ENCODE measurements around the gene SPATA21.
"Not testable (repeated sequence)": the region's sequence is repeated elsewhere in the genome, so short reads cannot be mapped to it uniquely, and the experiment has no call there.

SPATA21 gene

GRCh38 chr1:16436946-16437474 is at the start of gene SPATA21:
Gene SPATA21, minus strand, starts transcription at chr1:16437424. Its CDS starts 6,053 bp downstream, at chr1:16431371.
- DNase-seq = no peak

- DNase-seq = not testable (repeated sequence)
Measured at GRCh38 chr1:16487011-16487410, 49.8 kb upstream of the SPATA21 start.

DNA sequence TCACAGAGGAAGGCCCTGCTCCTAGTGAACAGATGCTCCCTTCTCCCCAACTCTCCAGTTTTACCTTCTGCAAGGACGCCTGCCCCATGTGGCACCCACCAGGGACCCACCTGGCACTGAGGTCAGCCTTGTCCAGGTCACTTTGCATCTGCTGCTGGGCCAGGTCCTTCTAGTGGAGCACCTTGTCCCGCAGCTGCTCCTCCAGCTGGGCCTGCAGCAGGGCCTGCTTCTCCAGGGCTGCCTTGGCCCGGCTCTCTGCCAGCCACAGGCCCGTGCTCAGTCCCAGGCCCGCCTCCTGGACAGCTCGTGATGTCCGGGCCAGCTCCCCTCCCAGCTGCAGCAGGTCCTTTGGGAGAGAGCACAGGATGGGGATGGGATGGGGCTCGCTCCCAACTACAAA is 49.1 kb upstream of the SPATA21 start:
- DNase-seq = not testable (repeated sequence)

DNA sequence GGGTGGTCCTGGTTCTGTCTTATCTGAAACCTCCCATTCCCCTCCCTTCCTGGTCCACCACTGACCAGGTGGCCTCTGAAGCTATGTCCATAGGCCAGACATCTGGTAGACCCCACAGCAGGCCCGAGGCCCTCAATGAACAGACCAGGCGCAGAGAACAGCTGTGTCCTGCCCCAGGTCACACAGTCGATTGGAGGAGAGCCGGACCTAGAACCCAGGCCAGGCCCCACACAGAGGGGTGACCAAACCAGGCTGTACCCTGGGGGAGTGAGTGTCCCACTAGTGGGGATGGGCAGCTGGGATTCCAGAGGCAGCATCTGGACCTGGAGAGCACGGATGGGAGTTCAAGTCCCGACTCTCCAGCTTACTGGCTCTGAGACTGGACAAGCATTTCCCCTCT is 47.7 kb upstream of the SPATA21 start:
- DNase-seq = no peak

- no peak for DNase-seq
Measured at GRCh38 chr1:16484501-16484835, 47.2 kb upstream of the SPATA21 start.

DNA sequence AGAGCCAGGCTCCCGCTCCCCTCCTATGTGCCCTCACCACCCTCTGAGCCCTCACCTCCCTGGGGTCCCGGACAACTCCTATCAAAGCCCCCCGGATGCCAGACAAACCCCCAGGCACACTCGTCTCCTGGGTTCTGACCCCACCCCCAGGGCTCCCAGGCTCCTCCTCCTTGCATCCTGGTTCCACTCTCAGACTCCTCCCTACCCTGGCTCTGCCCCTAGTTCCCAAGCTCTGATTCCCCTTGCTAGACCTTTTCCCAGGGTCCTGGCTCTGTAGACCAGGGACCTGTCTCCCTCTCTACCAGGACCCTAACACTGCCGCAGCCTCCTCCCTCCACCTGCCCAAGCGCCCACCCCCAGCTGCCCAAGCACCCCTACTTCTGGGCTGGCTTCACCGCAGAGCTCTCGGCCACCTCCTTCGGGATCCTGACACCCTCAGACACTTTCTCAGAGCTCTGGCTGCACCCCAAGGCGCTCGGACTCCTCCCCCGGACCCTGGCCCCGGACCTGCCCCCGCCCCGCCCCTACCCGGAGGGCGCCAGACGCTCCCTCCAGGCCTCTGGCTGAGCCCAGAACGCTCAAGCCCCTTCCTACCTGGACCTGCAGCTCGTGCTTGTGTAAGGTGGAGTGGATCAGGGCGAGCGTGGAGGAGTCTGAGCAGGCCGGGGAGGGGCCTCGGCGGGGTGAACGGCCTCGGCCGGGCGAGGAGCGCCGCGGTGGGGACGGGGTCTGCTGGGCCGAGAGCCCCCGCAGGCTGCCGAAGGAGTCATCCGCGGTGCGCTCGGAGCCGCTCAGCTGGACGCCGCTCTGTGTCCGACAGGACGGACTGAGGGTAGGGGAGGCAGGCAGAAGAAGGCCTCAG is 46.6 kb upstream of the SPATA21 start:
- DNase-seq = not testable (repeated sequence)

GRCh38 chr1:16483146-16483545 is 45.9 kb upstream of the SPATA21 start:
- not testable (repeated sequence) for DNase-seq

- no peak for DNase-seq
Measured at GRCh38 chr1:16478091-16478490, 40.9 kb upstream of the SPATA21 start.

- DNase-seq = not testable (repeated sequence)
Measured at GRCh38 chr1:16475771-16476770, 38.8 kb upstream of the SPATA21 start.

GRCh38 chr1:16474891-16475290 is 37.7 kb upstream of the SPATA21 start:
- DNase-seq = not testable (repeated sequence)

GRCh38 chr1:16474166-16474800 is 37.1 kb upstream of the SPATA21 start:
- DNase-seq = no peak

DNA sequence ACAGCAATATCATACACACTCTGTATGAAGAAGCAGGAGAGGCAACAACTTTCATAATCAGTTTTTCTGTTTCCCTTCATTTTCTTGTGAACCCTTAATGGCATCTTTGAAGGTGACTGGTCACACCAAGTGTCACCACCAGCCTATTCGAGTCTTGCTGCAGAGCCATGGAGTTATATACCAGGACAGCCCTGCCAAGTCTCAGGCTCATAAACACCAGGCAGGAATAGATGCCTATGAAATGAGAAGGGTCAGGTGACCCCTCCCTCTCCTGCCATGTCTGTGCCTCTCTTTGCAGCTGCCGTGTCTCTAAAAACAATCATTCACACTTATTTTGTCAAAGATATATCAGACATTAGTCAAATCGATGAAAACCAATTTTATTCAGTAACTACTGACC is 31.3 kb upstream of the SPATA21 start:
- no peak for DNase-seq

DNA sequence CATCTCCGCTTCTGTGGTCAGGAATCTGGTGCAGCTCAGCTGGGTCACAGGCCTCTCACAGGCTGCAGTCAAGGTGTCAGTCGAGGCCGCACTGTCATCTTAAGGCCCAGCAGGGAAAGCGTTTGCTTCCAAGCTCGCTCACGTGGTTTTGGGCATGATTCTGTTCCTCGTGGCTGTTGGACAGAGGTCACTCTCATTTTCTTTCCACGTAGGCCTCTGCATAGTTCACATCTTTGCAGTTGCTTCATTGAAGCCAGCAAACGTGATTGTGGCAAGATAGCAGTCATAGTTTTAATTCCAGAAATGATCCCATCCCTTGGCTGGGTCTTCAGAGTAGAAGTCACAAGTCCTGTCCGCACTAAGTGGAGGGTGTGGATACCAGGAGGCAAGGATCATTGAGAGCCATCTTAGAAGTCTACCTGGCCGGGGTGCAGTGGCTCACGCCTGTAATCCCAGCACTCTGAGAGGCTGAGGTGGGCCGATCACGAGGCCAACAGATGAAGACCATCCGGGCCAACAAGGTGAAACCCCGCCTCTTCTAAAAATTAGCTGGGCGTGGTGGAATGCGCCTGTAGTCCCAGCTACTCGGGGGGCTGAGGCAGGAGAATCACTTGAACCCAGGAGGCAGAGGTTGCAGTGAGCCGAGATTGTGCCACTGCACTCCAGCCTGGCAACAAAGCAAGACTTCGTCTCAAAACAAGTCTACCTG is 27.8 kb upstream of the SPATA21 start:
- DNase-seq = no peak

- DNase-seq = no peak
Measured at GRCh38 chr1:16462773-16463330, 25.6 kb upstream of the SPATA21 start.

DNA sequence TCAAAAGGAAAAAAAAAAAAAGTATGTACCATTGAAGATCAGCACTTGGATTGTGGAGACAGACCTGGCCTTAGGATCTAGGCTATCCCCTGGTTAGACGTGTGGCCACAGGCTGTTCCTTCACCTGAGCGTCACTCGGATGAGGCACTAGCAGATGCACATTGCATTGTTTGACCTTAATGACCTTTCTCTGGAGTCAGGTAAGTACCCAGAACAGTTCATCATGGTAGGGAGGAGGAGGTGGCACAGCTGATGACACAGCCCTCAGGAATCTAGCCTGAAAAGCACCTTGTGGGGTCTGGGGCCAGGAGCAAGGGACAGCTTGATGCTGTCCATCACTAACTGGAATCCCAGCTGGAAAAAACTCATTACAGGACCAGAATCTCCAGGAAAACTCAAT is 24.5 kb upstream of the SPATA21 start:
- DNase-seq = no peak

GRCh38 chr1:16459352-16459925 is 22.2 kb upstream of the SPATA21 start:
- no peak for DNase-seq

DNA sequence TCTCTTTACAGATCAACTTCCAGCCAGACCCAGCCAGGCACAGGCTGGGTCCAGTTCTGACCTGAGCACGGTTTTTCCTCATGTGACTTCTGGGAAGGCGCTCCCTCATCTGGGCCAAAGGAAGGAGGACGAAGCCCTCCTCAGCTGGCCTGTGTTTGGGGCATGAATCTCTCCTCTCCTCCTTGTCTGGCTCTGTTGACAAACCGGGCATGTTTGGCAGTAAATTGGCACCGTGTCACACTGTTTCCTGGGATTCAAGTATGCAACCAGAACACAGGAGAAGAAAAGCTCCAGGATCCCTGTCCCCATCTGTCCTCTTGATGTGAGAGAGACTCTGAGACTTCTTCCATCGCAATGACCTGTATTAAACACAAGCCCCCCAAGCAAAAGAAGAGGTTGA is 21.6 kb upstream of the SPATA21 start:
- no peak for DNase-seq

DNA sequence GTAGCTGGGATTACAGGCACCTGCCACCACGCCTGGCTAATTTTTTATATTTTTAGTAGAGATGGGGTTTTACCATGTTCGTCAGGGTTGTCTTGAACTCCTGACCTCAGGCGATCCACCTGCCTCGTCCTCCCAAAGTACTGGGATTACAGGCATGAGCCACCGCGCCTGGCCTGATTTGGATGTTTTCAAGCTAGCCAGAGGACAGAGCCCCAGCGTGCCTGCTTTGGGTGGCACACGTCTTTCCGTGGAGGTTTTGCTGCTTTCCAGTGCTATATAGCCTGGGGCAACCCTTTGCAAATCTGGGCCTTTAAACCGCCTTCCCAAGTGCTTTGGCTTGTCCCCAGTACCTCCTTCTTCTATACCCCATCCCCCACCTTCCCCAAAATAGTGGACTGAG is 18.9 kb upstream of the SPATA21 start:
- not testable (repeated sequence) for DNase-seq

DNA sequence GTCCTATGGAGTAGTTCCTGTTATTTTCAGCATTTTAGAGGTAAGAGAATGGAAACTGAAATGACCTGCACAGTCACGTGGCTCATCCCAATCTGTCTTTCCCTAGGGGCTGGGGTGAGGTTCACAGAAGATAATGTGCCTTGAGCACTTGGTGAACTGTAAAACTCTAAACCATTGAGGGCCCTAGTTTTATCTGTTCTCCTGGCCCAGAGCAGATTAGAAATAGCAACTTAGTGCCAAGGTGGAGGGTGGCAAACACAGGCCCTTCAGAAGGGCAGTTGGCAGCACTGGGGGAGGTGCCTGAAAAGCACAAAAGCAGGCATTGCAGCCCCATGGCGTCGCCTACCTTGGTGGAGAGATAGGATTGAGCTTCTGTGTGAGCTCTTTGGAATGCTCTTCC is 17.7 kb upstream of the SPATA21 start:
- DNase-seq = not testable (repeated sequence)

DNA sequence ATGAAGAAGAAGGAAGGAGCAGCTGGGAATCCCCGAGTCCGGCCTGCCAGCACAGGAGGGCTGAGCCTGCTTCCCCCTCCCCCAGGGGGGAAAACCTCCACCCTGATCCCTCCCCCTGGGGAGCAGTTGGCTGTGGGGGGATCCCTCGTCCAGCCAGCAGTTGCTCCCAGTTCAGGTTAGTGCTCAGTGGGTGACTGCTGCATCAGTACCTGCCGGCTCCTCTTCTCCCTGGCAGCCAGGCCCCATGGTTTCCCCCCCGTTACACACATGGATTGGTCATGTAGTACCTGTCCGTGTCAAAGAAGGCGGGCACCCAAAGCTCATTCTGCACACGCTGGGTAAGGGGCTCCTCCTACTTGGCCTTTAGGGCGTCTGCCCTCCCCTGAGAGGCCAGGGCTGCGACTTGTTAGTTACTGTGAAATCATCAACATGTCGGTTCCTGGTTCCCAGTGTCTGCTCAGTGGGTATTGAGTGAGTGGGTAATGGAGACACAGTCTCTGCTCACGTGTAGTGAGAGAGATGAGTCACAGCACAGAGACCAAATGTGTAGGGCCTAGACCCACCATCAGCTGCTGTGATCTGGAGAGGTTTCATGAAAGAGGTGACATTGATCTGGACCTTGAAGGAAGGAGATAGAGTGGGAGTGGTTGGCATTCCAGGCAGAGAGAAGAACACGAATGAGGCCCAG is 14.8 kb upstream of the SPATA21 start:
- no peak for DNase-seq

Measured in DMS 273 treated with DMSO at 0.1 percent for 48 hours (cell line).